Neural cell (in vitro differentiated cells): Measurements from ENCODE around the gene HPSE2. TPM values are rescaled to one million over a fixed set of nuclear protein-coding genes. Genes with fewer than 3 reads are reported as not detected.

Source experiments
- H2AFZ ChIP-seq: fragments of 200-600, 300-800 bp; sonication (generic), shearing (Covaris generic); 2 replicates; pipeline ENCODE4 v1.6.0; 2014; ENCODE audit warnings: low read depth, mild to moderate bottlenecking, antibody characterized with exemption, low read length, moderate library complexity
- H3F3A ChIP-seq: fragments of 200-600 bp; shearing (Covaris generic); 2 replicates; pipeline ENCODE4 v1.6.1; 2016; ENCODE audit warnings: mild to moderate bottlenecking, moderate library complexity, mixed read lengths, antibody characterized with exemption, low read length; ENCODE audit not compliant: insufficient read depth, poor library complexity, severe bottlenecking
- H3K27ac ChIP-seq: fragments of 200-600, 300-800 bp; sonication (generic), shearing (Covaris generic); 2 replicates; pipeline ENCODE4 v1.5.1; 2014; ENCODE audit warnings: mild to moderate bottlenecking, low read length, moderate library complexity
- H3K27me3 ChIP-seq: fragments of 300-800, 200-600 bp; sonication (generic), shearing (Covaris generic); 2 replicates; pipeline ENCODE4 v1.6.0; 2014; ENCODE audit warnings: mild to moderate bottlenecking, low read depth, low read length, moderate library complexity; ENCODE audit not compliant: insufficient read depth
- H3K36me3 ChIP-seq: fragments of 300-800, 200-600 bp; sonication (generic), shearing (Covaris generic); 2 replicates; pipeline ENCODE4 v1.5.1; 2014; ENCODE audit warnings: mild to moderate bottlenecking, antibody characterized with exemption, low read length, moderate library complexity; ENCODE audit not compliant: insufficient read depth
- H3K4me2 ChIP-seq: fragments of 300-800, 200-600 bp; sonication (generic), shearing (Covaris generic); 2 replicates; pipeline ENCODE4 v1.6.0; 2014; ENCODE audit warnings: mild to moderate bottlenecking, low read length
- H3K4me3 ChIP-seq: fragments of 300-800, 200-600 bp; sonication (generic), shearing (Covaris generic); 2 replicates; pipeline ENCODE4 v1.5.1; 2014; ENCODE audit warnings: mild to moderate bottlenecking, low read length, moderate library complexity
- H3K79me2 ChIP-seq: fragments of 200-600 bp; shearing (Covaris generic); replicated peaks from 2 replicates; pipeline ENCODE4 v1.6.0; 2014; ENCODE audit warnings: mild to moderate bottlenecking, low read length, moderate library complexity; ENCODE audit not compliant: insufficient read depth
- H3K9ac ChIP-seq: fragments of 300-800, 200-600 bp; sonication (generic), shearing (Covaris generic); 2 replicates; pipeline ENCODE4 v1.6.1; 2016; ENCODE audit warnings: mild to moderate bottlenecking, low read length, mixed read lengths
- H3K9me2 ChIP-seq: fragments of 200-600 bp; shearing (Covaris generic); 2 replicates; pipeline ENCODE4 v1.6.1; 2016; ENCODE audit warnings: mild to moderate bottlenecking, low read length, mixed read lengths; ENCODE audit not compliant: insufficient read depth
- H3K9me3 ChIP-seq: fragments of 200-600, 300-800 bp; sonication (generic), shearing (Covaris generic); 2 replicates; pipeline ENCODE4 v1.6.1; 2016; ENCODE audit warnings: mild to moderate bottlenecking, mixed run types, low read length, moderate library complexity, mixed read lengths
- H4K20me1 ChIP-seq: fragments of 200-600 bp; shearing (Covaris generic); 2 replicates; pipeline ENCODE4 v1.6.1; 2016; ENCODE audit warnings: mild to moderate bottlenecking, mixed run types; ENCODE audit not compliant: insufficient read depth
- CTCF ChIP-seq: fragments of 450-650 bp; IDR thresholded peaks from 2 replicates; pipeline ENCODE4 v1.5.1; 2014; ENCODE audit warnings: antibody characterized with exemption, mild to moderate bottlenecking, moderate library complexity; ENCODE audit not compliant: poor library complexity, severe bottlenecking
- EP300 ChIP-seq: fragments of 450-650 bp; conservative IDR thresholded peaks from 2 replicates; pipeline ENCODE4 v1.6.1; 2014; ENCODE audit warnings: antibody characterized with exemption, mild to moderate bottlenecking, moderate library complexity; ENCODE audit not compliant: poor library complexity, severe bottlenecking
- EZH2 ChIP-seq: fragments of 200-600, 300-800 bp; shearing (Covaris generic), sonication (generic); IDR thresholded peaks from 2 replicates; pipeline ENCODE4 v1.6.1; 2014; ENCODE audit warnings: antibody characterized with exemption, low read length, borderline replicate concordance, mild to moderate bottlenecking; ENCODE audit not compliant: insufficient read depth, poor library complexity, severe bottlenecking
- MXI1 ChIP-seq: fragments of 450-650 bp; conservative IDR thresholded peaks from 2 replicates; pipeline ENCODE4 v1.6.1; 2014; ENCODE audit warnings: antibody characterized with exemption, mild to moderate bottlenecking; ENCODE audit not compliant: poor library complexity, severe bottlenecking
- POLR2AphosphoS5 ChIP-seq: IDR thresholded peaks from 2 replicates; pipeline ENCODE4 v1.6.1; 2012
- RAD21 ChIP-seq: fragments of 450-650 bp; conservative IDR thresholded peaks from 2 replicates; pipeline ENCODE4 v1.6.1; 2014; ENCODE audit warnings: antibody characterized with exemption, mild to moderate bottlenecking, moderate library complexity
- REST ChIP-seq: IDR thresholded peaks from 2 replicates; pipeline ENCODE4 v1.6.1; 2012; ENCODE audit warnings: borderline replicate concordance
- SMC3 ChIP-seq: fragments of 450-650 bp; conservative IDR thresholded peaks from 2 replicates; pipeline ENCODE4 v1.6.1; 2014; ENCODE audit warnings: antibody characterized with exemption, mild to moderate bottlenecking, moderate library complexity; ENCODE audit not compliant: poor library complexity
- TAF1 ChIP-seq: IDR thresholded peaks from 2 replicates; pipeline ENCODE4 v1.6.1; 2012; ENCODE audit warnings: low read depth
- polyA plus RNA-seq: library from polyadenylated mRNA; depleted of rRNA; stranded (reverse); fragments of >200 nt; gene quantifications from 2 replicates; pipeline ENCODE4 v1.2.3, GENCODE V29; 2014

The HPSE2 gene
- polyA plus RNA-seq, 1 donor from 2014 or later = not detected

- Histone ChIP-seq H2AFZ (no peak overlapping the region), H3K9me3 (no peaks in the 10 kb centered on the region), H3K9ac (no peak overlapping the region), H3K9me2 (no peaks in the 10 kb centered on the region), H3K27me3 (no peaks in the 10 kb centered on the region), H3K4me2 (no peak overlapping the region), H3K36me3 (no peaks in the 10 kb centered on the region), H3K27ac (no peak overlapping the region), H3K79me2 (no peaks in the 10 kb centered on the region), H4K20me1 (no peaks in the 10 kb centered on the region), H3F3A (no peaks in the 10 kb centered on the region), H3K4me3 (no peak overlapping the region)
- TF ChIP-seq SMC3 (no peak), EP300 (no peak), RAD21 (no peak), MXI1 (no peak), CTCF (no peak), TAF1 (no peak), EZH2 (no peak)
These were observed 709.7 kb downstream of the HPSE2 start for GRCh38 chr10:98525969-98526368.

- H4K20me1 ChIP-seq = no peaks in the 10 kb centered on the region
- TF ChIP-seq RAD21 (no peak), SMC3 (no peak), EZH2 (no peak), EP300 (no peak), MXI1 (no peak), CTCF (no peak), REST (no peak), POLR2AphosphoS5 (no peak), TAF1 (no peak)
- no peaks in the 10 kb centered on the region for H3K9me2 ChIP-seq
- H3K9ac ChIP-seq = no peak overlapping the region
- no peak overlapping the region for H3K27ac ChIP-seq
- no peaks in the 10 kb centered on the region for H3K9me3 ChIP-seq
- no peaks in the 10 kb centered on the region for H3K79me2 ChIP-seq
- H2AFZ ChIP-seq = no peak overlapping the region
- no peaks in the 10 kb centered on the region for H3F3A ChIP-seq
- H3K27me3 ChIP-seq = no peaks in the 10 kb centered on the region
- H3K4me3 ChIP-seq = no peak overlapping the region
- H3K4me2 ChIP-seq = no peak overlapping the region
- H3K36me3 ChIP-seq = no peaks in the 10 kb centered on the region
These were observed 711.5 kb downstream of the HPSE2 start for GRCh38 chr10:98524124-98524523.
